Measurements from ENCODE around the gene ASB16. TPM values are rescaled to one million over a fixed set of nuclear protein-coding genes. Genes with fewer than 3 reads are reported as not detected.
"Not testable (repeated sequence)": the region's sequence is repeated elsewhere in the genome, so short reads cannot be mapped to it uniquely, and the experiment has no call there.

ASB16 gene
- total and polyA plus RNA-seq, 10 of the 15 experiments (the other 5 are each of a cell fraction or from before 2014, with no cell fraction given), result 0.07 to 1.1 (median 0.44) TPM; not detected in 5

- 0 out of 2 replicates have a peak, but pooled peaks have one; percentile 37 for TF ChIP-seq JUNB (IDR thresholded peaks at IDR 0.05)
These were observed 32.4 kb upstream of the ASB16 start (continued) for GRCh38 chr17:44137891-44138709.

- not testable (repeated sequence) for ATAC-seq; H4K20me1 ChIP-seq (ENCODE audit: control insufficient read depth, insufficient read depth); H3K4me2 ChIP-seq (ENCODE audit: control insufficient read depth, insufficient read depth); FAIRE-seq; H3K4me1 ChIP-seq (ENCODE audit: control insufficient read depth, insufficient read depth, low read length); BruUV-seq (replicated peaks); H3K9ac ChIP-seq (ENCODE audit: control insufficient read depth, insufficient read depth, low read length); H3K27me3 ChIP-seq (replicated peaks in 1 of 2; ENCODE audit: control insufficient read depth in 2 of 2, insufficient read depth in 2 of 2, low read length in 1 of 2); DNase-seq (ENCODE audit: low read depth, low spot score); H3K4me3 ChIP-seq; H3K27ac ChIP-seq (ENCODE audit: control insufficient read depth, insufficient read depth); H2AFZ ChIP-seq (ENCODE audit: control insufficient read depth, low read depth, low read length); H3K9me3 ChIP-seq (replicated peaks; ENCODE audit: control insufficient read depth, insufficient read depth, low read length)
- H3K79me2 ChIP-seq (ENCODE audit: control insufficient read depth, insufficient read depth, low read length), result peaks cover 16% of the 10 kb centered on the region
- peaks cover 10 to 13% of the 10 kb centered on the region in 2 experiments for H3K36me3 ChIP-seq (ENCODE audit: control insufficient read depth in 2 of 2, insufficient read depth in 2 of 2, low read length in 1 of 2)
- RAD21 ChIA-PET (ENCODE audit: unreplicated experiment), result interaction anchor here (1.2 kb wide), 1 partner anchor 17 kb away, joined by 3 read pairs; no protein-coding TSS in a partner anchor
- intact Hi-C loops (cut with micrococcal nuclease; ENCODE audit: unreplicated experiment), result loop anchor here (5.0 kb wide), 2 partner anchors 43 to 183 kb away; partner anchors contain the start of gene TMUB2
- CTCF ChIA-PET, result interaction anchor here (0.6 to 2.1 kb wide), 5 partner anchors 12 to 28 kb away, joined by 3 to 6 read pairs (median 4); partner anchors contain the start of gene HDAC5
- in situ Hi-C loops (cut with MboI), result loop anchor here (5.0 kb wide), 1 partner anchor 183 kb away; no protein-coding TSS in a partner anchor
- SMC1A ChIA-PET (ENCODE audit: uncharacterized antibody, unreplicated experiment), result interaction anchor here (0.9 kb wide), 1 partner anchor 55 kb away, joined by 4 read pairs; no protein-coding TSS in a partner anchor
- WGBS (ENCODE audit: insufficient coverage, insufficient replicate concordance, low lambda C conversion rate, missing lambda C conversion rate), result 98% methylated on average over 7 of the region's 8 CpGs
- POLR2A ChIA-PET, result interaction anchor here (0.6 to 0.7 kb wide), 4 partner anchors 9 to 778 kb away, joined by 3 to 5 read pairs (median 4); no protein-coding TSS in a partner anchor
These were observed 26.6 kb upstream of the ASB16 start for GRCh38 chr17:44143921-44144320.
